DOHH2 (cell line): ENCODE data around the gene MKNK2.

Experiments used
- H3F3A ChIP-seq: fragments of 200-600 bp; sonication (generic), shearing (Covaris generic); 2 replicates; pipeline ENCODE4 v1.6.0; 2016; ENCODE audit warnings: antibody characterized with exemption, mild to moderate bottlenecking; ENCODE audit not compliant: control insufficient read depth, insufficient read depth
- H3K27ac ChIP-seq: fragments of 200-600 bp; sonication (generic); 2 replicates; pipeline ENCODE4 v1.5.1; 2014; ENCODE audit warnings: low read depth, mild to moderate bottlenecking, low read length, moderate library complexity
- H3K27me3 ChIP-seq: fragments of 200-600 bp; sonication (generic); 2 replicates; pipeline ENCODE4 v1.6.1; 2014; ENCODE audit warnings: mild to moderate bottlenecking, low read length, mixed read lengths; ENCODE audit not compliant: control insufficient read depth
- H3K36me3 ChIP-seq: fragments of 200-600 bp; sonication (generic); 2 replicates; pipeline ENCODE4 v1.6.1; 2014; ENCODE audit warnings: mild to moderate bottlenecking, low read length, moderate library complexity, mixed read lengths; ENCODE audit not compliant: control insufficient read depth
- H3K4me1 ChIP-seq: fragments of 200-600 bp; sonication (generic); 2 replicates; pipeline ENCODE4 v1.6.1; 2014; ENCODE audit warnings: mild to moderate bottlenecking, low read length, mixed read lengths; ENCODE audit not compliant: control insufficient read depth
- H3K4me2 ChIP-seq: fragments of 200-600 bp; sonication (generic); 2 replicates; pipeline ENCODE4 v1.6.0; 2014; ENCODE audit warnings: mild to moderate bottlenecking, low read length, moderate library complexity
- H3K4me3 ChIP-seq: fragments of 200-600 bp; sonication (generic); 2 replicates; pipeline ENCODE4 v1.5.1; 2014; ENCODE audit warnings: mild to moderate bottlenecking, low read length, mixed read lengths
- H3K79me2 ChIP-seq: fragments of 200-600 bp; sonication (generic); 2 replicates; pipeline ENCODE4 v1.6.1; 2014; ENCODE audit warnings: mild to moderate bottlenecking, low read length, mixed read lengths; ENCODE audit not compliant: control insufficient read depth
- H3K9me2 ChIP-seq: fragments of 200-600 bp; sonication (generic); replicated peaks from 2 replicates; pipeline ENCODE4 v1.6.1; 2014; ENCODE audit warnings: mild to moderate bottlenecking, low read length, mixed read lengths; ENCODE audit not compliant: control insufficient read depth
- H3K9me3 ChIP-seq: fragments of 200-600 bp; sonication (generic); 2 replicates; pipeline ENCODE4 v1.6.1; 2014; ENCODE audit warnings: antibody characterized with exemption, low read length, mixed read lengths; ENCODE audit not compliant: control insufficient read depth, insufficient read depth
- H4K20me1 ChIP-seq: fragments of 200-600 bp; sonication (generic); 2 replicates; pipeline ENCODE4 v1.6.0; 2014; ENCODE audit warnings: low read depth, mild to moderate bottlenecking, antibody characterized with exemption, low read length, moderate library complexity; ENCODE audit not compliant: control insufficient read depth, insufficient read depth
- CTCF ChIP-seq: fragments of 200-600 bp; sonication (generic); IDR thresholded peaks from one replicate; pipeline ENCODE4 v1.5.1; 2014; ENCODE audit warnings: antibody characterized with exemption, mild to moderate bottlenecking, low read depth, low read length; ENCODE audit not compliant: poor library complexity, severe bottlenecking
- EZH2phosphoT487 ChIP-seq: fragments of 200-600 bp; sonication (generic); IDR thresholded peaks from 2 replicates; pipeline ENCODE4 v1.6.1; 2017; ENCODE audit warnings: borderline replicate concordance, mild to moderate bottlenecking, antibody characterized with exemption, low read length, moderate library complexity, mixed read lengths

MKNK2 gene

GRCh38 chr19:2022289-2022688 is 28.8 kb downstream of the MKNK2 start:
- no peak overlapping the region for H3K27ac ChIP-seq
- H3K9me2 ChIP-seq: no peaks in the 10 kb centered on the region
- no peaks in the 10 kb centered on the region for H4K20me1 ChIP-seq
- peaks cover 9% of the 10 kb centered on the region for H3K4me1 ChIP-seq
- H3F3A ChIP-seq: peaks cover 1% of the 10 kb centered on the region; the same call in 1 of the 2 replicates
- no peaks in the 10 kb centered on the region for H3K79me2 ChIP-seq
- no peaks in the 10 kb centered on the region for H3K36me3 ChIP-seq
- no peak overlapping the region for H3K4me2 ChIP-seq
- TF ChIP-seq EZH2phosphoT487: no peak
- no peak for TF ChIP-seq CTCF
- no peak overlapping the region for H3K4me3 ChIP-seq
- H3K27me3 ChIP-seq: no peaks in the 10 kb centered on the region
- H3K9me3 ChIP-seq: no peaks in the 10 kb centered on the region

- Histone ChIP-seq H3K9me3 (no peaks in the 10 kb centered on the region), H3K79me2 (no peaks in the 10 kb centered on the region), H3K4me1 (peaks cover 9% of the 10 kb centered on the region), H4K20me1 (no peaks in the 10 kb centered on the region), H3K27me3 (no peaks in the 10 kb centered on the region), H3K4me2 (no peak overlapping the region), H3K27ac (no peak overlapping the region), H3F3A (peaks cover 7% of the 10 kb centered on the region; the same call in 1 of the 2 replicates), H3K36me3 (no peaks in the 10 kb centered on the region), H3K9me2 (no peaks in the 10 kb centered on the region), H3K4me3 (no peak overlapping the region)
- no peak for TF ChIP-seq EZH2phosphoT487
- no peak for TF ChIP-seq CTCF
Measured at GRCh38 chr19:2021453-2022140, 29.4 kb downstream of the MKNK2 start.

- Histone ChIP-seq H3F3A (peaks cover 7% of the 10 kb centered on the region; the same call in 1 of the 2 replicates), H3K9me3 (no peaks in the 10 kb centered on the region), H3K36me3 (no peaks in the 10 kb centered on the region), H3K4me1 (peaks cover 26% of the 10 kb centered on the region), H3K4me3 (no peak overlapping the region), H3K4me2 (no peak overlapping the region), H3K27me3 (no peaks in the 10 kb centered on the region), H4K20me1 (no peaks in the 10 kb centered on the region), H3K27ac (no peak overlapping the region), H3K9me2 (no peaks in the 10 kb centered on the region), H3K79me2 (peaks cover 21% of the 10 kb centered on the region)
- TF ChIP-seq CTCF (no peak), EZH2phosphoT487 (no peak)
Measured at GRCh38 chr19:2018752-2019151, 32.3 kb downstream of the MKNK2 start.
